Transverse colon (tissue), 4 donors: ENCODE measurements around the gene SMOC1. TPM values are rescaled to one million over a fixed set of nuclear protein-coding genes. Genes with fewer than 3 reads are reported as not detected.

Experiments used
- DNase-seq: peaks from one replicate; pipeline ENCODE4 v3.0.0-alpha.2; 2019
- H3K27ac ChIP-seq, 4 donors: fragments of 200-600 bp; sonication (generic); 2 replicates each; pipeline ENCODE4 v1.5.1; 2016 to 2018; ENCODE audit warnings: inconsistent platforms in 4 of 4
- H3K27me3 ChIP-seq: fragments of 200-600 bp; sonication (generic); 2 replicates; pipeline ENCODE4 v1.5.1; 2017; ENCODE audit warnings: inconsistent platforms
- H3K36me3 ChIP-seq, 4 donors: fragments of 200-600 bp; sonication (generic); 2 replicates each; pipeline ENCODE4 v1.5.1; 2017 to 2019; ENCODE audit warnings: inconsistent platforms in 4 of 4
- H3K4me1 ChIP-seq, 4 donors: fragments of 200-600 bp; sonication (generic); 2 replicates each; pipeline ENCODE4 v1.5.1; 2017 to 2020; ENCODE audit warnings: inconsistent platforms in 4 of 4
- H3K4me3 ChIP-seq, 4 donors: fragments of 200-600 bp; sonication (generic); 1 replicate in 1 of 4; 2 replicates in 3 of 4; pipeline versions ENCODE4 v1.5.1 to v1.6.1; 2017 to 2019; ENCODE audit warnings: inconsistent platforms in 4 of 4
- H3K9me3 ChIP-seq, 2 donors: fragments of 200-600 bp; sonication (generic); 2 replicates each; pipeline ENCODE4 v1.5.1; 2017 to 2019; ENCODE audit warnings: inconsistent platforms in 2 of 2
- EP300 ChIP-seq: sonication (generic); formaldehyde crosslinking; IDR thresholded peaks from one replicate; pipeline ENCODE4 v1.6.1; 2017; ENCODE audit warnings: antibody characterized with exemption, low read depth
- POLR2A ChIP-seq: fragments of 450-650 bp; IDR thresholded peaks from one replicate; pipeline ENCODE4 v1.6.1; 2016; ENCODE audit warnings: antibody characterized with exemption, mild to moderate bottlenecking, moderate library complexity
- POLR2AphosphoS5 ChIP-seq, 3 donors: sonication (generic); formaldehyde crosslinking; IDR thresholded peaks; one replicate each; pipeline ENCODE4 v1.6.1; 2016; ENCODE audit warnings: antibody characterized with exemption in 3 of 3
- WGBS, 2 donors: methylation state at CpG; one replicate each; pipeline ENCODE4 v1.1.5; 2018; ENCODE audit warnings: low coverage in 1 of 2; 5-methylcytosine and 5-hydroxymethylcytosine counted together
- in situ Hi-C, 4 donors: fragments of 200-750 bp; cut with MboI; loops; one replicate each; pipeline versions ENCODE4 v1.15.0 to v1.15.1; 2017; ENCODE audit warnings: low sequenced_read_pairs in 3 of 4, low pct_ligation_motif_present in 1 of 4, low pct_unique_long_range_greater_than_20kb in 1 of 4
- intact Hi-C: fragments of 100-400 bp; cut with DNase I; formaldehyde crosslinking; loops from one replicate; pipeline ENCODE4 v1.15.1; 2023; ENCODE audit warnings: low total_unique reads
- total RNA-seq, 4 donors: library from RNA; depleted of rRNA; stranded (reverse); fragments of >200 nt; gene quantifications; one replicate each; pipeline ENCODE4 v1.1.0, GENCODE V29; 2016
- TF ChIP-seq, protein P1 (sequence below), 5 experiments: fragments of 200-600 bp in 3 of 5; fragments of 450-650 bp in 2 of 5; sonication (generic) in 3 of 5; IDR thresholded peaks; 1 replicate in 2 of 5; 2 replicates in 3 of 5; pipeline ENCODE4 v1.5.1; 2016 to 2017; ENCODE audit warnings: antibody characterized with exemption in 5 of 5, inconsistent platforms in 3 of 5, mild to moderate bottlenecking in 2 of 5, moderate library complexity in 1 of 5

Gene SMOC1
- total RNA-seq, 4 donors from 2014 or later, result 0.82 to 1.3 TPM; not detected in 2

DNA sequence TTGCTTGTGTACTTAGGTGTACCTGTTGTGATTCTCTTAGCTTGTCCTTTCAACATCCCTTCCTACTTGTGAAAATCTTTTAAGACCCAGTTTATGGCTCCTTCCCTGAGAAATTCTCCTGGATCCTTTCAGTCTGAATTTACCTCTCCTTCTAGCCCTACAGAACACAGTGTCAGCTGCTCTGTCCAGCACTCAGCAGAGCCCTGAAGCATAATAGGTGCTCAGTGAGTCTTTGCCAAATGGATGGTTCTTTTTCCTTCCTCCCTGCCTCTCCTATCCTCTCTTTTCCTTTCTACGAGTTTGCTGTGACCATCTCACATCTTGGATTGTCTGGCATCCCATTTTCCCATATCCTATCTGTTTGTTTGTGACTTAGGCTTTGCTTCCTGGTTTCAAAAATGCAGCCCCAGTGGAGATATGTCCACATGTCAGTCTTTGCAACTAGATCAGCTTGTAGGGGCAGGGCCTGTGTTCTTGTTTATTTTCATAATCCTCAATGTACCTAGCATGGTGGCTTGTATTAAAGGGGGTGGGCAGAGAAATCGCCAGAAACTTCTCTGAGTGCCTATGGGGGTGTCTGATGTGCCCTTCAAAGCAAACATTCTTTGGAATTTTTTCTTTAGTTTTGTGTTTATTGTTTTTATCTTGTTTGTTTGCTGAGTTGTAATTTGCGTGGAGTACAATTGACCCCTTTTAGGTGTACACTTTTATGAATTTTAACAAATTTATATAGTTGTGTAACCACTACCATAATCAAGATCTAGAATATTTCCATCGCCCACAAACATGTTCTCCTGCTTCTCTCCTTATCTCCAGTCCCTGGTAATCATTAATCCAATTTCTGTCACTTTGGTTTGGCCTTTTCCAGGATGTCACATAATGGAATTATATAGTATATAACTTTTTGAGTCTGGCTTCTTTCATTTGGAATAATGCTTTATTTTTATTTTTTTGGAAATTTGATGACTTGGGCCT lies 62.8 kb downstream of the SMOC1 start:
- Histone ChIP-seq H3K4me3 (no peak overlapping the region), H3K9me3 (peaks cover 0 to 11% of the 10 kb centered on the region in 2 donors), H3K27ac (no peak overlapping the region), H3K4me1 (peaks cover 0 to 14% (median 0%) of the 10 kb centered on the region in 4 donors), H3K36me3 (no peaks in the 10 kb centered on the region), H3K27me3 (no peaks in the 10 kb centered on the region)
- in situ Hi-C loops, result no loop called here
- TF ChIP-seq, protein P1, sequence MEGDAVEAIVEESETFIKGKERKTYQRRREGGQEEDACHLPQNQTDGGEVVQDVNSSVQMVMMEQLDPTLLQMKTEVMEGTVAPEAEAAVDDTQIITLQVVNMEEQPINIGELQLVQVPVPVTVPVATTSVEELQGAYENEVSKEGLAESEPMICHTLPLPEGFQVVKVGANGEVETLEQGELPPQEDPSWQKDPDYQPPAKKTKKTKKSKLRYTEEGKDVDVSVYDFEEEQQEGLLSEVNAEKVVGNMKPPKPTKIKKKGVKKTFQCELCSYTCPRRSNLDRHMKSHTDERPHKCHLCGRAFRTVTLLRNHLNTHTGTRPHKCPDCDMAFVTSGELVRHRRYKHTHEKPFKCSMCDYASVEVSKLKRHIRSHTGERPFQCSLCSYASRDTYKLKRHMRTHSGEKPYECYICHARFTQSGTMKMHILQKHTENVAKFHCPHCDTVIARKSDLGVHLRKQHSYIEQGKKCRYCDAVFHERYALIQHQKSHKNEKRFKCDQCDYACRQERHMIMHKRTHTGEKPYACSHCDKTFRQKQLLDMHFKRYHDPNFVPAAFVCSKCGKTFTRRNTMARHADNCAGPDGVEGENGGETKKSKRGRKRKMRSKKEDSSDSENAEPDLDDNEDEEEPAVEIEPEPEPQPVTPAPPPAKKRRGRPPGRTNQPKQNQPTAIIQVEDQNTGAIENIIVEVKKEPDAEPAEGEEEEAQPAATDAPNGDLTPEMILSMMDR (IDR thresholded peaks at IDR 0.05), result no peak
- no peak for TF ChIP-seq POLR2AphosphoS5 (IDR thresholded peaks at IDR 0.05)
- TF ChIP-seq EP300, result no peak
- no peak for TF ChIP-seq POLR2A
- WGBS, 2 donors, result 30 to 56% methylated on average over 3 to 4 of the region's 4 CpGs
- no peak for DNase-seq
- intact Hi-C loops, result no loop called here

DNA sequence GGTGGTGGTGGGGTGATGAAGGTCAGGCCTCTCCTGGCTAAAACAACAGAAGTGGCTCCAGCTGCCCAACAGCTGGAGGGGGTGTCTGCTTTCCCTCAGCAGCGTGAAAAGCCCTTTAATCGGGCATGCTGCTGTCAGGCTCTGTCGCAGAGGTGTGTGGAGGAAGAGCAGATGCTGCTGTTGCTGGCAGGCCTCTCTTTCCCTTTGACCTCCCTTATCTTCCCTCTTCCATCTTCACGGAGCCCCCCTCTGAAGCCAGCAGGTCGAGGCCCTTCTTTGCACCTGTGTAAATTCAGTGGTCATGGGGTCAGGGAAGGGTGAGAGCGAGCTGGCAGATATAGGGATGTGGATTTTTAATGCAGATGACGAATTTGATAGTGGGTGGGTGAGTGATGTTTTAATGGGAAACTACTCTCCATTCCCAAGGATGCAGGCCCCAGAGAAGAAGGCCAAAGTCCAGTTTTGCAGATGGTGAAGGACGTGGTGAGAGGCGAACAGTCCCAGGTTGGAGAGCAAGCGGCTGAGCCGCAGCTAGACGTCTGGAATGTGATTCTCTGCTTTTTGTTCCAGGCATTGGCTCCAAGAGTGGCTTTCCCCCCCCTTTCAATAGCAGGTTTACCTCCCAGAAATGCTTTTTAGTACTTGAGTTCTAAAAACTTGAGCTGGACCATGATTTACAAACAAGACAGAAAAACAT lies 64.0 kb downstream of the SMOC1 start:
- intact Hi-C loops (no loop called here), in situ Hi-C loops (no loop called here)
- Histone ChIP-seq H3K27ac (no peak overlapping the region), H3K4me3 (no peak overlapping the region), H3K27me3 (no peaks in the 10 kb centered on the region), H3K9me3 (peaks cover 0 to 11% of the 10 kb centered on the region in 2 donors), H3K4me1 (peaks cover 0 to 14% (median 0%) of the 10 kb centered on the region in 4 donors), H3K36me3 (no peaks in the 10 kb centered on the region)
- TF ChIP-seq EP300 (no peak), POLR2AphosphoS5 (IDR thresholded peaks at IDR 0.05) (no peak), POLR2A (no peak)
- TF ChIP-seq, protein P1 (IDR thresholded peaks at IDR 0.05), result no peak
- DNase-seq, result no peak
- WGBS, 2 donors, result 50 to 52% methylated on average over 2 to 12 of the region's 12 CpGs

DNA sequence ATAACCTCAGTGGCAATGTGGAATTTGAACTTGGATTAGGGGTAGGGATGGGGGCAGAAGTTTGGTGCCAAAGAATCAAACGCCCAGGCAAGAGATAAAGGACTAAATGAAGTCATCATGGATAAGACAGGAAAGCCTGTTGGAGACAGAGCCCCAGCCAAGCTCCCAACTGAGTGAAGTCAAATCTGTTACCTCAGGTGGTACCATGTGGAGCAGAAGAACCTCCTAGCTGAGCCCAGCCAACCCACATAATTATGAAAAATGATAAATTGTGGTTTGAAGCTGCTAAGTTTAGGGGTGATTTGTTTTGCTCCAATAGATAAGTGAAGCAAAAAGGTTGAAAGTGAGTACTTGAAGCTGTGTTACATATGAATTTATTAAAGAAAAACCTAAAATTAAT lies 66.1 kb downstream of the SMOC1 start:
- Histone ChIP-seq H3K4me3 (no peak overlapping the region), H3K4me1 (peaks cover 0 to 14% (median 0%) of the 10 kb centered on the region in 4 donors), H3K27ac (no peak overlapping the region), H3K27me3 (no peaks in the 10 kb centered on the region), H3K36me3 (no peaks in the 10 kb centered on the region), H3K9me3 (peaks cover 0 to 11% of the 10 kb centered on the region in 2 donors)
- in situ Hi-C loops (no loop called here), intact Hi-C loops (no loop called here)
- TF ChIP-seq, protein P1 (IDR thresholded peaks at IDR 0.05), result no peak
- TF ChIP-seq EP300, result no peak
- no peak for TF ChIP-seq POLR2A
- TF ChIP-seq POLR2AphosphoS5 (IDR thresholded peaks at IDR 0.05), result no peak
- 46 to 58% methylated on average over 1 of the region's 1 CpG for WGBS, 2 donors
- DNase-seq, result no peak

DNA sequence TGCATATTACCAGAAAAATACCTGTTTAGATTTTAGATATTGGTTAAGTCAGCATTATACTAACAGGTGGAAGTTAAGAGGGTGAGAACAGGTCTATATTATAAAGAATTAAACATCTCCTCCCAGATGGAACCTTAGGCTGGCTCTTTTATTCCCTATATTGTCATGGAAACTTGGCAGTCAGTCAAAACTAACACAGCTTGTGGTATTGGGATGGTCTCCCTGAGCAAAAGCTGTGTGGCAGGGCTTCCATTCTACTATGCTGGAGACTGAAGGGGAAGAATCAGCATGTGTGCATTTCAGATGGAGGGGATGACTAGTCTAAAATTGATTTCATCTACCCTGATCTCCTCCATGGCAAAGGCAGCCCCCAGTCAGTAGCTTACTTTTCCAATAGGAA lies 66.7 kb downstream of the SMOC1 start:
- Histone ChIP-seq H3K9me3 (peaks cover 0 to 11% of the 10 kb centered on the region in 2 donors), H3K27ac (no peak overlapping the region), H3K36me3 (no peaks in the 10 kb centered on the region), H3K4me3 (no peak overlapping the region), H3K4me1 (peaks cover 0 to 14% (median 0%) of the 10 kb centered on the region in 4 donors), H3K27me3 (no peaks in the 10 kb centered on the region)
- TF ChIP-seq EP300 (no peak), POLR2AphosphoS5 (IDR thresholded peaks at IDR 0.05) (no peak), POLR2A (no peak)
- TF ChIP-seq, protein P1 (IDR thresholded peaks at IDR 0.05), result no peak
- no peak for DNase-seq
- in situ Hi-C loops (no loop called here), intact Hi-C loops (no loop called here)
